HG03354 (cell line): ENCODE measurements around the gene STX8.

Source experiments
- ATAC-seq: cut with Tn5 transposase; IDR thresholded peaks from one replicate; pipeline ENCODE4 v1.9.1; 2021; ENCODE audit warnings: mild to moderate bottlenecking; ENCODE audit not compliant: unreplicated experiment, poor library complexity, severe bottlenecking

STX8 gene

DNA sequence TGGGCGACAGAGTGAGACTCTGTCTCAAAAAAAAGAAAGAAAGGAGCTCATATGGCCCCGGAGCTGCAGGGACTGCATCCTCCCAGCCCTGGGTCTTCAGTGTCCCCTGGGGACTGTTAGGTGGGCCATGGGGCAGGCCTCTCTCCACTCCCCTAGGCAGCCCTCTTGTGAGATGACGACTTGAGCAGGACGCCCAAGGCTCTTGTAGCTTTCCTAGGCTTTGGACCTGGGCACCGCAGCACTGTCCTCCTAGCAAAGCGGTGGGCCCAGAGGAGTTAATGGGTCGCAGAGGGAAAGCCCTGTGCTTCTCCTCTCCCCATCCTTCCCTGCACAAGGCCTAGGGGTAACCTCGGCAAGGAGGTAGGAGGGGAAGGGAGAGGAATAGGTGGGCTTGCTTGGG is 352.1 kb downstream of the STX8 start:
- no peak for ATAC-seq

DNA sequence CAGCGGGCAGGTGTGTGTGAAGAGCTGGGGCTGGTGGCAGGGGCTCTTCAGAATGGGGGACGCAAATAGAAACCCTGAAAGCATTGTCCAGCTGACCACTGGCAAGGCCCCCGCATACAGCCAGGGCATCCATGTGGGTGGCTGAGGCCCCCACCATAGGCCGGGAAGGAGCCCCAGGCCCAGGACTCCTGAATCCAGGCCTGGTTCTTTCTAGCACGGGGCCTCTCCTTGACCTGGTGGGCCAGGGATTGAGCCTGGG is 353.8 kb downstream of the STX8 start:
- no peak for ATAC-seq

DNA sequence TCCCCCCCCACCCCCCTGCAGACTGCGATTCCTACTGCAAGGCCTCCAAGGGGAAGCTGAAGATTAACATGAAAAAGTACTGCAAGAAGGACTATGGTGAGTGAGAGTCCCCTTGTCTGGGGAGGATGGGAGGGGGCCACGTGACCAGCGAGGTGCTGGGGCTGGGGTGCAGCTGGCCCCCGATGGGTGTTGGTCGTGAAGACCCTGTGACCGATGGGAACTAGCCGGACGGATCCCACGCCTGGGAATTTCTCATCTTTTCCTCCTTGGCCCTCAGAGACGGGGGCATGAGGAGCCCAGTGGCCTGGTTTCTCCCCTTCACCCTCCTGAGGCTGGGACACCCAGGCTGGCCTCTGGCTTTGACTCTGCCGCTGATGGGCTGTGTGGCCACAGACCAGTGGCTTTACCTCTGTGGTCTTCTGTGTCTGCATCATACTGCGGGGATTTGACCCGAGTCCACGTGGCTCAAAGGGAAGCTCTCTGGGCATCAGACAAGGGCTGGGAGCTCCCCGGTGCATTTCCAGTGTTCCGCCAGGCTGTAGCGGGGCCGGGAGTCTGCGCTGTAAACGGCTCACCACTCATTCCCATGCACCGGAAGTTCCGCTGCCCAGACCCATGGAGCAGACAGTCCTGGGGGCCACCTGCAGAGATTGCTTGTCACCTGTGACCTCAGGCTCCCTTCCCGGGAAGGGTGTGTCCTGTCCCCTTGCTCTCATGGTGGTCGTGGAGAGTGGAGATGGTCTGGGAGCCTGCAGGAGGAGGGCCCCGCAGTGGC is 354.3 kb downstream of the STX8 start:
- ATAC-seq, result no peak

DNA sequence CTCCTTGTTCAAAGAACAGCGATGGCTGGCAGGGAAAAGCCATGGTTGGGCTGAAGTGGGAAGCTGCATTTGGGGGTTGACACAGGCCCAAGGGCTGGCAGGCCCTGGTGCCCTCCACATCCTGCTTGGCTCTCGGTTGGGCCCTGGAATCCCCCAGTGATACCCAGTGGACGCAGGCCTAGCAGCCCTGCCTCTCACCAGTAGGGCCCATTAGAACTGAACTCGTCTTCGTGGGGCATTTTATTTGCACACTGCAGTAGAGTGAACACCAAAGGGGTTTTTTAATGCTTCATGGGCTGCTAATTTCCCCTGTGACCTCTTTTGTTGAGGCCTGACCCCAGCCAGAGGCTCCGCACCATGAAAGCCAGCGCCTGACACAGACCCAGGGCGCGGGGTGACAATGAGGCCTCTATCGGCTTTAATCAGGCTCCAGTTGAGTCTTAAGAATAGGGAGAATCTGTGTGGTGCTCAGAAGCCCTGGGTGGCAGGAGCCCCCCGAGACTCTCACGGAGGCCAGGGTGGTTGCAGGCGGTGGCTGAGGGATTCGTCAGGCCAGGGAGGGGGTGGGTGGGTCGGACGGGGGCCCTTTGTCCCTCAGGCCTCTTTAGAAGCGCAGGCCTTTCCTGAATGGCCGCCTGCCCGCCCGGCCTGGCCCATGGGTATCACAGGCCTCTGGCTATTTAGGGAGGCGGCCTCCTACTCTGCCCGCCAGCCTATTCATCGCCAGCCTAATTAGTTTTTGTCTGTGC is 355.0 kb downstream of the STX8 start:
- no peak for ATAC-seq

DNA sequence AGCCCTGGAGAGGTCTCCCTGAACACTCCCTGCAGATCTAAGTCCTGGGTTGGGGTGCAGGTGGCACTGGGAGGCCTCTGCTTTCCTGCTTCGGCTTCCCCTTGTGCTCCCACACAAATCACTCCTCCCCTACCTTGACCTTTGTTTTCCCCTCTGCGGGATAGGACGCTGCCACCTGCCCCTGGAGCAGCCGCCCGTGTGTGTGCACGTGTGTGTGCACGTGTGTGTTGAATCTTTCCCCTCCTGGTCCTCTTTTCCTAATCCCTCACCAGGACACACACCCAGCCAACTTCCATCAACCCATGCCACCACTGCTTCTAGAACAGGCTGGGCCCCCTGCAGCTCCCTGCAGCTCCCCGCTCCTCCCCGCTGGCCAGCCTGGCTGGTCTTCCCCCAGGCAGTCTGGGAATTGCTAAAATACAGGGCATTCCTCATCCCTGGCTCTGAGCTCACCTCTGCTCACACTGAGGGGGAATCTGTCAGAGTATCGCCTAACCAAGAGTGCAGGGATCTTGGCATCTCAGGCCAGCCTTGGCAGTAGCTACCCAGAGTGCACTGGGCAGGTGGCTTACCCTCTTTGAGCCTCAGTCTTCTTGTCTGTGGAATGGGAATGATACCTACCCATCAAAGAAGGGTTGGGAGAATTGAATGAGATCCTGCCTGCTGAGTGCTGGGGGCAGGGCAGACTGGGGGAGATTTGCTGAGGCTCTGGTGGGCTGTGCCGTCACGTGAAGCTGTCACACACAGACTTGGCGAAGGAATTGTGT is 355.8 kb downstream of the STX8 start:
- no peak for ATAC-seq

DNA sequence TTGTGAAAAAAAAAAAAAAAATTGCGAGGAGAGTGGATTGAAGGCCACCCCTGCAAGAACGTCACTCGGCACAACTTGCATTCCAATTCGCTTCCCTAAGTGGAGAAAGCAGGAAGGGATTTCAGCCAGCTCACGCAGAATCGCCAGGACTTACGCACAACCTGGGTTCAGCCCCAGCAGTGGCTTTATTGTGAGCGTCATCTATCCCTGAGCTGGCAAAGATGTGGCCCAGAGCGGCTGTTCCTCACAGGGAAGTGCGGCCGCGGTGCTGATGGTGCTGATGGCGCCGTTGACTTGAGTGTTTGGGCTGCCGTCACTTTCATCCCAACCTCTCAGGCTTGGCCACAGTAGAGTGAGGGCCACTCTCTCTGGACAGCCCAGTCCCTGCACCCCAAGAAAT is 356.7 kb downstream of the STX8 start:
- no peak for ATAC-seq

DNA sequence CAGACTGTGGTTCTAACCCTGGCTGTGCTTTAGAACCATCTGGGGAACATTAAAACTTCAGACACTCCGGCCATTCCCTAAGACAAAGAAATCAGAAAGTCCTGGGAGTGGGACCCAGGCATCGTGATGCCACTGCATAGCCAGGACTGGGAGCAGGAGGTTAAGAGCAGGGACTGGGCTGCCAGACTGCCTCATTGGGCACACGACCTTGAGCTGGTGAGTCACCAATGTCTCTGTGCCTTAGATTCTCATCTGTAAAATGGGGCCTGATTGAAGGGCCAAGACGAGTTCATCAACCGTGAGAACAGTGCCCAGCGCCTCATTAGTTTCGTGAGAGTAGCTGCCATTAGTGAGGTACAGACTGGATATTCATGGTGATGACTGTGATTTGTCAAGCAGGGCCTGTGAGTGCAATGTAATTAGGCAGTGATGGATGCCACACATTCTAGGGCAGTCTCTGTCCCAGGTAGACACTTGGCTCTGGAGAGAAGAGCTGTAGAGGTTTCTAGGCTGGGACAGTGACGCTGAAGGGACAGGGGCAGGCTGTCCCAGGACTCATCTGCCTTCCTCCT is 357.5 kb downstream of the STX8 start:
- ATAC-seq, result no peak

DNA sequence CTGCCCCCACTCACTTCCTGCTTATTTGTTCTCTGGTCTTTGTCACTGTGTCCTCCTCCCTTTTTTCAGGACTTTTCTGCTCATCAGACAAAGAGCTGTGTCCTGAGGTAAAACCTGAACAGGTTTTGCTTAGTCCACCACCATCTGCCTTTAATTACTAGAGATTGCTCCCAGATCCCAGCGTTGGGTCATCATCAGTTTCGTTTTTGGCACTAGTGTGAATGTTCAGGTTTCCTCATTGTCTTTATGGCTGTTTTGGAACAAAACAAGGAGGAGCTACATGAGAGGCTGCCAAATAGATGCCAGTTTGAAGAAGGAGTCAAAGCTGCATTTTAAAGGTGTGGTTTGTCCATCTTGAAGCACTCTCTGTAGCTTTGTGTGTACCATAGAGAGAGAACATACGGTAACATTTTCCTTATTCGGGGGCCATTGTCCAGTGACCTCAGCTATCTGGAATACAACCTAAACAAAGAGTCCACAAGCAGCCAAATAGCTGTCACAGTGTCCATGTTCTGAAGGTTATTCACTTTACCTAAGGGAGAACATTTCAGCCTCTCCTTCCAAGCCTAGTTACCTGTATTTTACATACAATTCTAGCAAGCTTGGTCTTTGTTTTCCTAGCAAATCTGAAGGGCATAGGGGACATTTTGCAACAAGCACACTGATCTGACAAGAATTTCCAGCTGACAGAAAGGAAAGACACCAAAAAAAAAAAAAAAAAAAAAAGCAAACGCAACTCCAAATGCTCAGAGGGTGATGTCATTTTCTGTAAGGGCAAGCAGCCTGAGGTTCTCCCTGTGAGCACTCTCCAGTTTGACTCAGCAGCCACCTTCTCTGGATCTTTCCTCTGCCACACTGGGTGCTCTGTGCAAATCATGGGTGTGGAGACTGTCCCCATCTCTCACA is 358.2 kb downstream of the STX8 start:
- ATAC-seq, result no peak

DNA sequence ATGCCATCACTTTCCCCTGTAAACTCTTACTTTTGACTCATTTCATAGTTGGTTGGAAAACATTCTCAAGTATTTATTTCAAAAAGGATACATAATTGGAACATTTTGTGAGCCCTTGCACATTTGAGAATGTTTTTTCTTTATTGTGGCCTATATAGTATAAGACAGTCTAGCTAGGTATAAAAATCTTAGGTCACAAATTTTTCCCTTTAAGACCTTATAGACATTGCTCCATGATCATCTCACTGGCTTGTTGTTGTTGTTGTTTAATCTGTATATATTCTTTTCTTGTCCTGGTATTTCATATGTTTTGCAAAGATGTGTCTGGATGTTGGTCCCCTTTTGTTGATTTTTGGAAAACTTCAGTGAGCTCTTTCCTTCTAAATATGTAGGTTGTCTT is 360.2 kb downstream of the STX8 start:
- ATAC-seq, result no peak

DNA sequence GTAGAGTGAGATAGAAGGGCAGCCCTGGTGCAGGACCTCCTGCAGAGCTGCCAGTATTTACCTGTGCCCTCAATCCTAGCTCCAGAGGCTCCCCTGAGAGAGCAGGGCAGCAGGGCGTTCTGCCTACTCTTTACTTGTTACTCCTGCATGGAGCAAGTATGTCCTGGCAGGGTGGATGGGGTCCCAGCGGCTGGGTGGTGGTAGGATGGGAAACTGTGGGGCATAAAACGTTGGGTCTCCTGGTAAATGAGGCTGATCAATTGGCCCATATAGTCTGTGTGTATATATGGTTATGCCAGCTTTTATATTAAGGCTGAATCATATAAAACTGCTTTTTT is 362.3 kb downstream of the STX8 start:
- no peak for ATAC-seq

DNA sequence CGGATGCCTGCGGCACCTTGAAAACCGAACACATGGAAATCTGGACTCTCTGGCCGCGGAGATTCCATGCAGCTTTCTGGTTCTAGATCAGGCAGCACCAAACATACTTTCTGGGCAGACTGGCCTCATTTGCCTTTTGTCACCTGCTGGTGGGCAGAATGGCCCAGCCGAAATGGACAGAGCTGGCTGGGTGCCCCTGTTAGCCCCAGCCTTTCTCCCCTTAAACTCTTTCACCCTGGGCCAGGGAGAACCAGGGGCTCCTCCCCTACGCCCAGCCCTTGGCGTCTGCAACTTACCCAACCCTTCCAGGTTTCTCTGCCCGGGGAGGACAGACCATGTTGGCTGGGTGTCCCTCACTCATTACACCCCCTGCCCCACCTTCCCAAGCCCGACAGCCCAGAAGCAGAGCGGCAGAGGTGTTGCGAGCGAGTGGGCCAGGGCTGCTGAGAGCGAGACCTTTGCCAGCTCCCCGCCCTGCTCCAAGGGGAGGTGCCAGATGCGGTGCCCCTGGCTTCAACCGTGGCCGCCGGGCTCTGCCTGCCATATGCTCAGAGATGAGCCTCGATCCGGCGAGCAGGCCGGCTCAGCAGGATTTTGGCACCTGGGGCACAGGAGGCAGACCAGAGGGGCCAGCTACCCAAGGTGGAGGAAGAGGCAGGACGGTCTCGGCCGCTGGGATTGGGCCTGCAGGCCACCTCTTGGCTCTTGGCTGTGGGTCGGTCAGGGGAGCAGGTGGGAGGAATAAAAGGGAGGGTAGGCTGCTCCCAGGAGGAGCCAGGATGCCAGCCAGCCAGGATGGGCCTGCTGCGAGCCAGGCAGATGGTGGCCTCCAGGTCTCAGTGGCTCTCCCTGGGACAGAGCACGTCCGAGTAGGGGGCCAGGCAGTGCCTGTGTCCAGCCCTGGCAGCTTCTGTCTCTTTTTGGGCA is 363.0 kb downstream of the STX8 start:
- no peak for ATAC-seq

DNA sequence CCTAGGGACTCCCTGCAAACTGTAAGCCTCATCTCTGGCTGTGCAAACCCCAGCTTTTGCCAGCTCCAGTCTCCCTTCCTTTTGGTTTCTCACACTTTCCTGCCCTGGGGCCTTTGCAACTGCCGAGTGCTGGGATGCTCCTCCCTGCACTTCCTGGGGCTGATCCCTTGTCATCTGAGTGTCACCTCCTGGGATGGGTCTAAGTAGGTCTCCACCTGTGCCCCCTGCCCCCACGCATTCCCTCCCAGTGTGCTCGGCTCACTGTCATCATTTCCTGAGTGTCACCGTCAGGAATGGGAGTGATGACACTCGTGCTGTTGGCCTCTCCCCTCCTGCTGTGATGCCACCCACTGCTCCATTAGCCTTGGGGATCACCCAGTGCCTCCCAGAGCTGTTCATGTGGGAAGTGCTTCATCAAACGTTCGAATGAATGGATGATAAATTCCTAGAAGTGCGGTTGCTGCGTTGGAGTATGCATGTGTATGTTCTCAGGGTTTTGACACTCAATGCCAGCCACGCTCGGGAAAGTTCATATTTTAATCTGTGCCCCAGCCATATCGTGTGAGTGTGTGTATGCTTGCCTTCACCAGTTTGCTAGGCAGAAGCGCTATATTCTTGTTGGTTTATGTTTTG is 364.4 kb downstream of the STX8 start:
- ATAC-seq, result no peak

DNA sequence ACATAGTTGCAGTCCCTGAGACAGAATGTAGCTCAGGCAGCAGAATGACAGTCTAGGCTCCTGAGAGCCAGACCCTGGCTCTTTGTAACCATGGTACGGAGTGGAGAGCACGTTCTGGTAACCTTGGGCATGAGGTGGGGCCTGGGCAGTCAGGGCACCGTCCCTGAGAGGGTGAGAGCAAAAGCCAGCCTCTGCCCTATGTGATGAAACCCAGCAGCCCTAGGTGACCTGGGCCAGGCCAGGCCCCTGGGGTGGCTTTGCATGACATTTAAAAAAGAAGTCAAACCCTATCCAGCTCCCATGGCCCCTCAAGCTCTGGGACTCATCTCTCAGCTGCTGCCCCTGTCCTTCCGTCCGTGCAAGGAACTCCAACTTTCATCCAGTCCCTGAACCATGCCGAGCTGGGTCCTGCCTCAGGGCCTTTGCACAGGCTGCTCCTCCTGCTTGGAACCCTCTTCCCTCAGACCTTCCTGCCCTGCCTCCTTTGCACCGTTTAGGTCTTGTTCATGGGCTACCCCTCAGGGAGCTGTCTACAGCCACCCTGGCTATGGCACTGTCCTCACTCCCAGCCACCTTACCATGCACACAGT is 365.7 kb downstream of the STX8 start:
- no peak for ATAC-seq

DNA sequence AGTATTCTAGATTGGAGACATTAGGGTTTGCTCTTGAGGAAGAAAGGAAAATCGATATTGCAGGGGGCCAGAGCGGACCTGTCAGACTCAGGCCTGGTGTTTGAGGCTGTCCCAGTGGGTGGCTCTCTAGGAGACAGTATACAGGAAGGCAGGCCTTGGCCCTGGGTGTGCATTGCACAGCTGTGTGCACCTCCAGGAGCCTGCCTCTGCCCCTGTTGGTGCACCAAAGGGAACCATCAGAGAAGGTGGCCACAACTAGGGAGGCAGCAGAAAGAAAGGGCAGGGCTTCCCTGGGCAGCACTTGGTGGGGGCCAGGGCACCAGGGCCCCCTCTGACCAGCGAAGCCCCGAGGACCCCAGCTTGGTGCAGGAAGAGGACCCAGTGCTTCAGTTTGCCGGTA is 366.3 kb downstream of the STX8 start:
- ATAC-seq, result no peak

DNA sequence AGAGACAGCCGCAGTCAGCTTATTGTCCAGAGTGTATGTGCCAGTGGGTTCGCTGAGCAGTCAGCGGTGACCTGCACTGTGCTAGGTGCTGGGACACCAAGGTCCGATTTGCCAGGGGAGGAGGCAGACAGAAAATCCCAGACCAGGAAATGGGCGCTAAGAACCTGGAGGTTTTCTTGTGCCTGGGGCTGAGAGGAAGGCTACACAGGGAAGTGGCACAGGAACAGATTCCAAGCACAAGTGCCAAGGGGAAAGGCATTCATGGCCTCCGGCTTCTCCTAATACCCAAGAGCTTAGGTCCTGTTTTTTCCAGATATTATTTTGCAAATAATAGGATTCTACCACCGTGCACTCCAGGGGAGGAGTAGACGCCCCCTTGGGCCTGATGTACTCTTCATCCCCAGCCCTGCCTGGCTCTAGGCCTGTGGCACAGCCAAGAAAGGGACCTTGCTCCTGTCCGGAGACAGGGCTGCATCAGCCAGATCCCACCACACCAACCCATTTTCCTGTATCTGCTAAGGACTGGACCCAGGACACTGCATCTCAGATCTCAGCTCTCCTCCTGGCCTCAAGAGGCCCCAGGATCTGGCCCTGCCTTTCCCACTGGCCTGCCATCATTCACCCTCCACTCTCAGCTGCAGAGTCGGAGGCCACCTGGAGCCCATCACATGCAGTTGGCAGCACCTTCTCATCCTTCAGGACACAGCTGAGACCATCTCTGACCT is 367.1 kb downstream of the STX8 start:
- ATAC-seq, result no peak

DNA sequence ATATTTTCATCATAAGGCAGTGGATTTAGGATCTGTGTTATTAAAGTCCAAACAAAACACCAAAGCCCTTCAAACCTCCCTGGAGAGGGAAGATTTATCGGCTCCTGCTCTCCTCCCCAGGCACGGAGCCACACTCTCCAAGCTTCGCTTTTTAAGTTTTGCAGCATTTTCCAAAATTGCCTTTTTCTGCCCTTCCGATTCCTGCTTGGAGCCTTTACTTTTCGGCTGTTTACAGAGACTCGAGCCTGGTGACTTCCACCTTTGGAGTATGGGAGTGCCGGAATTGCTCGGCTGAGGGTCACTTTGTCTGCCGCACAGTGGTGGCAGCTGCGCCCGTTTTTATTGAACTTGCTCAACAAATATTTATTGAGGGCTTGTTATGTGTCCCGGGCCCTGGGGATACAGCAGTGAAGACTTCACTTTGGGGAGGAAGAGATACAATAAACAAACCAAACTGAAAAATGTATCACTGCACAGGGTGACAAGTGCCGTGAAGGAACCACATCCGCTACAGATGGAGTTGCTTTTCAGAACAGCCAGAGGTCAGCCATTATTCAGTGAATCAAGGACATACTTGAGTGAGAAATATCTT is 368.8 kb downstream of the STX8 start:
- no peak for ATAC-seq

DNA sequence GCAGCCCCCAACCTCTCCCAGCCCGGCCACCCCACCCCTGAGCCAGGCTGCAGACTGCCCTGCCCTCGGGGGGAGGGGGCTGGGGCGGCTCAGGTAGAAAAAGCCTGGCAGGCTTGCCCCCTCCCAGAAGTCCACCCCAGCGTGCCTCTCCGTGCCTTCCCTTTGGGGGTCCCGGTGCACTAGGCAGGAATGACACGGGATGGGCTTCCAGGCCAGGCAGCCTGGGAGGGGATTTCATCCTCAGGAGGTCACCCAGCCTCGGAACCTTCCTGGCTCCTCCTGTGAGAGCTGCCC is 369.3 kb downstream of the STX8 start:
- no peak for ATAC-seq
